NCI-H1417 treated with DMSO at 0.1 percent for 48 hours (cell line): ENCODE data around the gene BST1.
"Not testable (repeated sequence)": the region's sequence is repeated elsewhere in the genome, so short reads cannot be mapped to it uniquely, and the experiment has no call there.

Experiments
- DNase-seq: peaks from one replicate; lab custom pipeline; 2025; lab: John Stamatoyannopoulos, UW

The BST1 gene

GRCh38 chr4:15746110-15746509 is 43.2 kb downstream of the BST1 start:
- DNase-seq, result no peak

- DNase-seq, result no peak
These were observed 46.1 kb downstream of the BST1 start for GRCh38 chr4:15749001-15749400.

- no peak for DNase-seq
These were observed 48.3 kb downstream of the BST1 start for GRCh38 chr4:15751153-15751552.

GRCh38 chr4:15753081-15753480 is 50.2 kb downstream of the BST1 start:
- DNase-seq, result no peak

- DNase-seq, result no peak
These were observed 50.9 kb downstream of the BST1 start for GRCh38 chr4:15753786-15754185.

DNA sequence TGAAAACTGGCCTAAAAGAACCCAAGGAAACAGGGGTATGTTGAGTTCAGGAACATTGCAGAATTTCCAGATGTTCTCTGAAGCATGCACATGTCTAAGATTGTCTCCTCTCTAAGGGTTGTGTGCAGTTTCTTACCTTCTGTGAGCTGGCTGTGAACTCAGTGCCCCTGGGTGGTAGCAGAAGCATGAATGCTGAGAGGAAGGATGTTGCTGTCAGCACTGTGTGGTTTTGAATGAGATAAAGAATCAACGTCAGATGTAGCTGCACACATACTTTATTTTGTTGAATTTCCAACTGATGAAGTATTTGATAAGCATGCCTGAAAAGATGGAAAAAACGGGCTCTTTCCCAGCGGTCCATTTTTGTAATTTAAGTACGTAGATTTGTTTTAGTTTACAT is 51.5 kb downstream of the BST1 start:
- DNase-seq, result no peak

- DNase-seq, result no peak
These were observed 52.7 kb downstream of the BST1 start for GRCh38 chr4:15755321-15756155.

- DNase-seq, result no peak
These were observed 53.5 kb downstream of the BST1 start for GRCh38 chr4:15756361-15756861.

GRCh38 chr4:15757054-15757453 is 54.2 kb downstream of the BST1 start:
- DNase-seq, result no peak

DNA sequence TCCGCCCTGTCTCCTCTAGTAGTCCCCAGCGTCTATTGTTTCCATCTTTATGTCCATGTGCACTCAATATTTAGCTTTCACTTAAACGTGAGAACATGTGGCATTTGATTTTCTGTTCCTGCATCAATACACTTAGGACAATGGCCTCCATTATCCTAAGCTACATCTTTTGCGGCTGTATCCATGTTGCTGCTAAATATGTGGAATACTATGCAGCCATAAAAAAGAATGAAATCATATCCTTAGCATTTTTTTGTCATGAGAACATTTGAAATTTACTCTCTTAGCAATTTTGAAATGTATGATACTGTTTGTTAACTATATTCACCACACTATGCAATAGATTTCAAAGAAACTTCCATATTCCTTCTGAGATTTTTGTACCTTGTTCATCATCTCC is 55.4 kb downstream of the BST1 start:
- DNase-seq, result no peak

- not testable (repeated sequence) for DNase-seq
These were observed 59.6 kb downstream of the BST1 start for GRCh38 chr4:15762460-15762859.

DNA sequence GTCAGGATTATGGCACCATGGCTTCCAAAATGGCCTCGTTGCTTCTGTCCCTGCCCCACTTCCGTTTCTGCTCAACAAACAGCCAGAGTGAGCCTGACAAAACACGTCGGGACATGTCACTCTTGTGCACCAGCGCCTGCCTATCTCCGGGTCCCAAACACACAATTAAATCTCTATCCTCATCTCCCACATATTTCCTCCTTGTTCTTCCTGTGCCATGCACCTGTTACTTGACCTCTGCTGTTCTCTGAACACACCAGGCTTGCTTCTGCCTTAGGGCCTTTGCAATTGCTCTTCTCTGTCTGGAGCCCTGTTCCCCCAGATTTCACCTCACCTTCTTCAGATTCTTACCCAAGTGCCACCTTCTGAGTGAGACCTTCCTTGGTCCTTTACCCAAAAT is 62.5 kb downstream of the BST1 start:
- no peak for DNase-seq

GRCh38 chr4:15765910-15766697 is 63.2 kb downstream of the BST1 start:
- no peak for DNase-seq

DNA sequence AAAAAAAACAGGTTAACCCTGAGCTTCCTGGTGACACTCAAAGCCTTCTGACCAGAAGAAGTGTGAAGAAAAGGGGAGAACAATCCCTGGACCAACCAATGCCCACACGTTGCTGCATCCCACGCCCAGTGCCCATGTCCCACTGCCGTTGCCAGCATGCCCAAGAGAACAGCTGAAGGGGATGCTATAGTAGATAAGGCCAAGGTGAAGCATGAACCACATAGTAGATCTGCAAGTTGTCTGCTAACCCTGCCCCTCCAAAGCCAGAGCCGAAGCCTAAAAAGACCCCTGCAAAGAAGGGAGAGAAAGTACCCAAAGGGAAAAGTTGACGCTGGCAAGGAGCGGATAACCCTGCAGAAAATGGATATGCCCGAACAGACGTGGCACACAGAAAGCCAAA is 64.0 kb downstream of the BST1 start:
- DNase-seq, result no peak

DNA sequence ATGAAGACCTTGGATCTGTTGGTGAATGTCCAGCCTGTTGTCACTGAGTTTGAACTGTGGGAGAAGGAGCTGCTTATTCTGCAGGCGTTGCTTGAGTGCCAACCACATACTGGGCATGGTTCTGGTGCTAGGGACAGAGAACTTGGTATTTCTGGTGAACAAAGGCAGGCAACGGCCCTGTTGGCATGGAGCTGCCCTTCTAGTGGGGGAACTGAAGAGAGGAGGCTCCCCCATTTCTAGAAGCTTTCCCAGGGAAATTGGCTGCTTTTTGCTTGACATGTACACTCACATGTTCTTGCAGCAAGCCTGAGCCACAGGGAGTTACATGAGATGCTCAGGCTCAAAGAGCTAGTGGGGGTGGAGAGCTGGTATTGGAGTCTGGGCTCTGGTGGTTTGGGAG is 66.3 kb downstream of the BST1 start:
- DNase-seq, result no peak

DNA sequence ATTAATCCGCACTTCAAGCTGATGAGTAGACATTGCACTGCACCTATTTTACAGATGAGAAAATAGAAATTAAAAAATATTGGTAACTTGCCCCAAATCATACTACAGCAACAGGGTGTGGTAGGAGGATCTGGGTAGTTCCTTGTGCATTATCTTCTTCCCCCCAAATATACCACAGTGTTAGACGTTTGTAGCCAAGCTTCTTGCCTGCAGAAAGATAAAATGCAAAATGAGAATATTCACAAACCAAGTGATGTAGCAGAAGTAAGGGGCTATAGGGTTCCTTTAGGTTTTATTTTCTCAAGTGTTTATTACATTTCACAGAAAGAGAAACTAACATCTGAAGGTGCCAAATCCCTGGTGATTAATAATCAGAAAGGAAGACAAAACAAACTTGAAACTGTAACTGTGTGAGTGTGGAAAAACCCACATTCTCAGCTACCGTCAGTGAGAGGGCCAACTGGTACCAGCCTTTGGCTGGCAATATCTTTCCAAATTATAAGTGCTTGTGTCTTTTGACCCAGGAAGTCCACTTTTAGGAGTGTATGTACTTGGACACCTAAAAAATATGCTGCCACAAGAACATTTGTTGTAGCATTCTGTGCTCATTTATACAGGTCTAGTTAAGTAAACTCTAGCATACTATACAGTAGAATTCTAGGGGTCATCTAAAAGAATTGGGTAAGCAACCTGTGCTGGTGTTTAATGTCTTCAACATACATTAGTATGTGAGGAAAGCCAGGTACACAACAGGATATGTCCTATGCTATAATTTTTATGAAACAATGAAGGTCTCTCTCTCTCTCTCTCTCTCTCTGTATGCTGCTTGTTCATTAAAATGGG is 68.6 kb downstream of the BST1 start:
- no peak for DNase-seq

- DNase-seq, result no peak
These were observed 71.2 kb downstream of the BST1 start for GRCh38 chr4:15774020-15774420.

GRCh38 chr4:15776871-15777648 is 74.2 kb downstream of the BST1 start:
- DNase-seq, result no peak

DNA sequence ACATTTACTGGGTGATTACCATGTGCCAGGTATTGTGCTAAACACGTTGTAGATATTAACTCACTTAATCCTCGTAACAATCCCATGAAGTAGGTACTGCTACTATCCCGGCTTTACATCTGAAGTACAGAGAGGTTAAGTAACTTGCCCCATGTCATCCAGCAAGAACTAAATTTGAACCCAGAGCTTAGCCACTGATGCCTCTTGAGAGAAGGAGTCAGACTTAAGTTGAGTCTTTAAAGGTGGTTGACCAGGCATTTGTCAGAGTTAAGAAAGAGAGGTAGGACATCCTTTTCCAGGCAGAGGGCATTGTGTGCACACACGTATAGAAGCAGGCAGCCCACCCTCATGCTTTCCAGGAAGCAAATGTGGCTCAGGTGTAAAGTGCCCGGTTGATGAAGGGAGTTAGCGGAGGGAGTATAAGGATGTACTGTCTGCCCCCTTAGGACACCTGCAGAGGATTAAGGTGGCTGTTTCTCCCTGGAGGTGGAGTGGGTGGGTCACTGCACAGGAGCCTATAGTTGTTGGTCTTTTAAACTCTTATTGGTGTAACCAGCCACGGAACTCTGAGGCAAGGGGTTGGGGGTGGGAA is 74.9 kb downstream of the BST1 start:
- DNase-seq, result no peak

- DNase-seq, result no peak
These were observed 75.7 kb downstream of the BST1 start, which contains the start of gene CD38 for GRCh38 chr4:15778289-15779241. CD38 (plus strand) TSS chr4:15778328; CDS start chr4:15778415, 87 bp downstream.
